ENCODE results near the gene ZNF543.

ZNF543 gene

GRCh38 chr19:57376151-57376550 is 55.9 kb downstream of the ZNF543 start:
- no peak for DNase-seq
- intact Hi-C loops (cut with DNase I) = no loop called here

- DNase-seq = no peak
- intact Hi-C loops (cut with DNase I) = no loop called here
These were observed 57.4 kb downstream of the ZNF543 start for GRCh38 chr19:57377498-57378146.

All from posterior cingulate gyrus (tissue), 11 donors.